HG02763 (cell line): ENCODE measurements around the gene PHACTR4.
"Not testable (repeated sequence)": the region's sequence is repeated elsewhere in the genome, so short reads cannot be mapped to it uniquely, and the experiment has no call there.

Experiments used
- ATAC-seq: cut with Tn5 transposase; IDR thresholded peaks from one replicate; pipeline ENCODE4 v1.9.1; 2021; ENCODE audit warnings: mild to moderate bottlenecking, moderate library complexity; ENCODE audit not compliant: unreplicated experiment

PHACTR4 gene

GRCh38 chr1:28519946-28520725 is 150.6 kb downstream of the PHACTR4 start:
- ATAC-seq: no peak

- not testable (repeated sequence) for ATAC-seq
These were observed 151.3 kb downstream of the PHACTR4 start for GRCh38 chr1:28520796-28521195.

GRCh38 chr1:28521502-28522164 is 152.1 kb downstream of the PHACTR4 start:
- no peak for ATAC-seq

- not testable (repeated sequence) for ATAC-seq
These were observed 153.0 kb downstream of the PHACTR4 start for GRCh38 chr1:28522537-28522936.

GRCh38 chr1:28525002-28525642 is 155.6 kb downstream of the PHACTR4 start:
- ATAC-seq: not testable (repeated sequence)

- ATAC-seq: no peak
These were observed 157.3 kb downstream of the PHACTR4 start for GRCh38 chr1:28526886-28527285.

GRCh38 chr1:28530456-28530855 is 160.9 kb downstream of the PHACTR4 start:
- ATAC-seq: no peak

GRCh38 chr1:28534671-28535070 is 165.1 kb downstream of the PHACTR4 start:
- no peak for ATAC-seq

GRCh38 chr1:28535180-28535579 is 165.6 kb downstream of the PHACTR4 start:
- no peak for ATAC-seq

- ATAC-seq: no peak
These were observed 168.1 kb downstream of the PHACTR4 start for GRCh38 chr1:28537457-28538199.

GRCh38 chr1:28538286-28538685 is 168.7 kb downstream of the PHACTR4 start:
- ATAC-seq: no peak

GRCh38 chr1:28540651-28541050 is 171.1 kb downstream of the PHACTR4 start:
- no peak for ATAC-seq

GRCh38 chr1:28541414-28542015 is 172.0 kb downstream of the PHACTR4 start:
- not testable (repeated sequence) for ATAC-seq

GRCh38 chr1:28545246-28545628 is 175.7 kb downstream of the PHACTR4 start:
- ATAC-seq: no peak

GRCh38 chr1:28548318-28548717 is 178.8 kb downstream of the PHACTR4 start:
- ATAC-seq: no peak
